Measurements from ENCODE around the gene SDE2. TPM values are rescaled to one million over a fixed set of nuclear protein-coding genes. Genes with fewer than 3 reads are reported as not detected.

Gene SDE2
- total RNA-seq, 2 experiments from 2014 or later, result 14.9 to 15.5 TPM

DNA sequence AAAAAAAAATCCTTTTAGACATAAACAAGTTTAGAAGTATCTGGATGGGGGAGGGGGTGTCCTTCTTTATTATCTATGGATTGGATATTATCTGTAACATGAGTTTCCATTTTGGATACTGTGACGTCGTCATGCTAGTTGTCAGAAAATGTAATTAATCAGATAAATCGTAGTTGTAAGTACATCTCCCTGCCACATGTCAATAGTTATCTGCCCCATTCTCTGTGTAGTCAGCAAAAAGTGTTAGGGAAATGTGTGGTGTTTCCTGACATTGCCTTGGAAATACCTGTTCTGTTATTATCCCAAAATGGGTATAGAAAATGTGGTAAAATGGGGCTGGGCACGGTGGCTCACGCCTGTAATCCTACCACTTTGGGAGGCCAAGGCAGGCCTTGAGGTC is 24.6 kb upstream of the SDE2 start:
- Mint-ChIP-seq H3K36me3 (ENCODE audit: low read depth) (no peaks in the 10 kb centered on the region), H3K27me3 (no peaks in the 10 kb centered on the region), H3K4me3 (no peak overlapping the region), H3K4me1 (ENCODE audit: low read depth) (no peaks in the 10 kb centered on the region), H3K27ac (no peak overlapping the region), H3K9me3 (no peaks in the 10 kb centered on the region)
- ChIA-PET CTCF (no interaction called here), POLR2A (no interaction called here)
- ATAC-seq (no peak), DNase-seq (no peak)
- intact Hi-C loops (cut with micrococcal nuclease), result no loop called here
- TF ChIP-seq, protein P1, sequence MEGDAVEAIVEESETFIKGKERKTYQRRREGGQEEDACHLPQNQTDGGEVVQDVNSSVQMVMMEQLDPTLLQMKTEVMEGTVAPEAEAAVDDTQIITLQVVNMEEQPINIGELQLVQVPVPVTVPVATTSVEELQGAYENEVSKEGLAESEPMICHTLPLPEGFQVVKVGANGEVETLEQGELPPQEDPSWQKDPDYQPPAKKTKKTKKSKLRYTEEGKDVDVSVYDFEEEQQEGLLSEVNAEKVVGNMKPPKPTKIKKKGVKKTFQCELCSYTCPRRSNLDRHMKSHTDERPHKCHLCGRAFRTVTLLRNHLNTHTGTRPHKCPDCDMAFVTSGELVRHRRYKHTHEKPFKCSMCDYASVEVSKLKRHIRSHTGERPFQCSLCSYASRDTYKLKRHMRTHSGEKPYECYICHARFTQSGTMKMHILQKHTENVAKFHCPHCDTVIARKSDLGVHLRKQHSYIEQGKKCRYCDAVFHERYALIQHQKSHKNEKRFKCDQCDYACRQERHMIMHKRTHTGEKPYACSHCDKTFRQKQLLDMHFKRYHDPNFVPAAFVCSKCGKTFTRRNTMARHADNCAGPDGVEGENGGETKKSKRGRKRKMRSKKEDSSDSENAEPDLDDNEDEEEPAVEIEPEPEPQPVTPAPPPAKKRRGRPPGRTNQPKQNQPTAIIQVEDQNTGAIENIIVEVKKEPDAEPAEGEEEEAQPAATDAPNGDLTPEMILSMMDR (IDR thresholded peaks at IDR 0.05), result no peak

DNA sequence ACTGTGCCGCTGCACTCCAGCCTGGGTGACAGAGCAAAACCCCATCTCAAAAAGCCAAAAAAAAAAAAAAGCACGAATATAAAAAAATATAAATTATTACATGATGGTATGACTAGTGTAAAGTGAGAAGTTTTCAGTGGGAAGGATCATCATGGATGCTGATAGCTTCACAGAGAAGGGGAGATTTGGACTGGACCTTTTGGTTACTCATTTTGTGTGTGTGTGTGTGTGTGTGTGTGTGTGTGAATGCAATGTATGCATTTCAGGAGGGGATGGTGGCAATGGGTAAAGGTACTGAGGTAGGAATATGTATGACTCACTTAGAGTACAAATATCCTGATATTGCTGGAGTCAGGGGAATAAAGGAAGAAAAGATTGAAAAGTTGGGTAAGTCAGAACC is 22.7 kb upstream of the SDE2 start:
- intact Hi-C loops (cut with micrococcal nuclease), result no loop called here
- TF ChIP-seq, protein P1 (IDR thresholded peaks at IDR 0.05), result no peak
- ATAC-seq (no peak), DNase-seq (no peak)
- ChIA-PET POLR2A (no interaction called here), CTCF (no interaction called here)
- H3K4me1 Mint-ChIP-seq (ENCODE audit: low read depth), result no peaks in the 10 kb centered on the region
- no peaks in the 10 kb centered on the region for H3K27me3 Mint-ChIP-seq
- no peaks in the 10 kb centered on the region for H3K36me3 Mint-ChIP-seq (ENCODE audit: low read depth)
- H3K9me3 Mint-ChIP-seq, result no peaks in the 10 kb centered on the region
- H3K27ac Mint-ChIP-seq, result no peak overlapping the region
- H3K4me3 Mint-ChIP-seq, result no peak overlapping the region

DNA sequence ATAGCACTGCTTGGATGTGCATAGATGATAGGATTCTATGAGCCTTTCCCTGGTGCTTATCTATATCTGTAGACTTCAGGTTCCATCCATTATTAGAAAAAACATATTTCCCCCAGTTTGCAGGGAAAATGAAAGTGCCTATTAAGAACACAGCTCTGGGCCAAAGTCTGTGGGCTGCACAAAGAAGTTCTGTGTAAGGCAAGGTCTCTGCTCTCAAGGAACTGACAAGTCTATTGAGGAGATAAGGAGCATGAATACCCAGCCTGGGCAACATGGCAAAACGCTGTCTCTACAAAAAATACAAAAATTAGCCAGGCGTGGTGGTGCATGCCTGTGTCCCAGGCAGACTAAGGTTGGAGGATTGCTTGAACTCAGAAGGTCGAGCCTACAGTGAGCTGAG is 22.3 kb upstream of the SDE2 start:
- ChIA-PET CTCF (no interaction called here), POLR2A (no interaction called here)
- Mint-ChIP-seq H3K27ac (no peak overlapping the region), H3K9me3 (no peaks in the 10 kb centered on the region), H3K27me3 (no peaks in the 10 kb centered on the region), H3K36me3 (ENCODE audit: low read depth) (no peaks in the 10 kb centered on the region), H3K4me3 (no peak overlapping the region), H3K4me1 (ENCODE audit: low read depth) (no peaks in the 10 kb centered on the region)
- ATAC-seq (no peak), DNase-seq (no peak)
- TF ChIP-seq, protein P1 (IDR thresholded peaks at IDR 0.05), result no peak
- intact Hi-C loops (cut with micrococcal nuclease), result no loop called here

DNA sequence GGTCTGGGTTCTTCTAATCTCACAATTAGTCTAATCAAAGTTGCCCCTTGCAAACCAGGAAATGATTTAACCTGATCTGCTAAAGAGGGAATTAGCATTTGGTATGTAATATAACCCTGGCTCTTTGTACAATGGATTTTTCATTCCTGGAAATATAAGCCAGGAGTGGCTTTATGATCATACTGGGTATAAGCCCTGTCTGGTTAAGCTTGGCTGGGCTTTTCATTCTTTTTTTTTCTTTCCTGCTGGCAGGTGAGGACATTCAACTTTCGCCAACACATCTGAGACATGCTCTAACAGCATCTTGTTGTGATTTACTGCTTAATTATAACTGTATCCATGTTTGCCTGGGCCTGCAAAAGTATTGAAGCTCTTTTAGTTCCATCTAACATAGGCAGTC is 20.4 kb upstream of the SDE2 start:
- no peak overlapping the region for H3K27ac Mint-ChIP-seq
- ATAC-seq (no peak), DNase-seq (no peak)
- TF ChIP-seq, protein P1 (IDR thresholded peaks at IDR 0.05), result no peak
- H3K4me3 Mint-ChIP-seq, result no peak overlapping the region
- intact Hi-C loops (cut with micrococcal nuclease), result no loop called here
- CTCF ChIA-PET, result no interaction called here
- H3K9me3 Mint-ChIP-seq, result no peaks in the 10 kb centered on the region
- no peaks in the 10 kb centered on the region for H3K4me1 Mint-ChIP-seq (ENCODE audit: low read depth)
- no peaks in the 10 kb centered on the region for H3K36me3 Mint-ChIP-seq (ENCODE audit: low read depth)
- no peaks in the 10 kb centered on the region for H3K27me3 Mint-ChIP-seq
- POLR2A ChIA-PET, result interaction anchor here (2.1 kb wide), 1 partner anchor 20 kb away, joined by 5 read pairs; the partner anchor contains the start of gene SDE2

DNA sequence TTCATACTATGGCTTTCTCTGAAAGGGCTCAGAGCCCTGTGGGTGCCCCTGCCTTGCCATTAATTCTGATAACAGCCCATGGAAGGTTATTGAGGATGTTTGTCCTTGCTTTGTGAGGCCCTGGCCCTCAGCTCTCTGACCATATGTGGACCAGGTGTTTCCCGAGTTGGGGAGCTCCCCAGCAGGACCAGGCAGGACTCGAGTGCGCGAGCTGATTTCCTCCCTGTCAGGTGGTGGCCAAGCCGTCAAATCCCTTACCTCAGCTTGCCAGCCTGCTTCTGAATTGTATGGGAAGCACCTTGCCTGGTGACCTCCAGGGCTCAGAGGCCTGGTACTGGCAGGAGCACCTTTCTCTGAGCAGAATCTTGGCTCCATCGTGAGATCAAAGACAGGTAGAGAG is 17.9 kb upstream of the SDE2 start:
- Mint-ChIP-seq H3K27ac (no peak overlapping the region), H3K27me3 (no peaks in the 10 kb centered on the region), H3K4me1 (ENCODE audit: low read depth) (no peaks in the 10 kb centered on the region), H3K9me3 (no peaks in the 10 kb centered on the region), H3K4me3 (no peak overlapping the region), H3K36me3 (ENCODE audit: low read depth) (no peaks in the 10 kb centered on the region)
- intact Hi-C loops (cut with micrococcal nuclease), result no loop called here
- ATAC-seq, result no peak
- CTCF ChIA-PET, result no interaction called here
- POLR2A ChIA-PET, result no interaction called here
- no peak for DNase-seq
- TF ChIP-seq, protein P1 (IDR thresholded peaks at IDR 0.05), result no peak

All from activated CD8-positive, alpha-beta T cell treated with anti-CD3 and anti-CD28 coated beads for 36 hours (primary cell).